Bronchial epithelial cell (primary cell): ENCODE results near the gene BMI1. TPM values are rescaled to one million over a fixed set of nuclear protein-coding genes. Genes with fewer than 3 reads are reported as not detected.

ENCODE experiments used
- DNase-seq: peaks from one replicate; pipeline ENCODE4 v3.0.0-alpha.2; 2010; ENCODE audit warnings: low read depth
- FAIRE-seq: peaks from 2 replicates; lab custom pipeline; 2011; peaks lifted over from hg19 to GRCh38; lab: Jason Lieb, UNC
- H3K27me3 ChIP-seq: 2 replicates; pipeline ENCODE4 v1.5.1; 2011; ENCODE audit warnings: low read length; ENCODE audit not compliant: control insufficient read depth, insufficient read depth
- H3K36me3 ChIP-seq: 2 replicates; pipeline ENCODE4 v1.5.1; 2011; ENCODE audit warnings: low read length; ENCODE audit not compliant: control insufficient read depth, insufficient read depth
- H3K4me3 ChIP-seq: 2 replicates; pipeline ENCODE4 v1.5.1; 2011; ENCODE audit warnings: mild to moderate bottlenecking, low read depth, low read length, control low read depth
- CTCF ChIP-seq: IDR thresholded peaks from 2 replicates; pipeline ENCODE4 v1.5.1; 2011; ENCODE audit warnings: mild to moderate bottlenecking, moderate library complexity, low read length, control low read depth, inconsistent platforms; ENCODE audit not compliant: insufficient read depth, severe bottlenecking
- total RNA-seq: library from RNA; depleted of rRNA; stranded (reverse); fragments of >200 nt; gene quantifications from 2 replicates; pipeline ENCODE4 v1.2.1, GENCODE V29; 2014

BMI1 gene
- total RNA-seq, 1 donor from 2014 or later, result 35.5 TPM

- Histone ChIP-seq H3K27me3 (peaks cover 56% of the 10 kb centered on the region), H3K4me3 (no peak overlapping the region), H3K36me3 (no peaks in the 10 kb centered on the region)
- TF ChIP-seq CTCF, result no peak
- DNase-seq, result no peak
- no peak for FAIRE-seq
Observed at GRCh38 chr10:22338931-22339330, 18.0 kb downstream of the BMI1 start.

GRCh38 chr10:22339761-22340328 is 18.9 kb downstream of the BMI1 start:
- DNase-seq (no peak), FAIRE-seq (no peak)
- Histone ChIP-seq H3K4me3 (peak overlapping the region; percentile 73), H3K27me3 (peaks cover 56% of the 10 kb centered on the region), H3K36me3 (no peaks in the 10 kb centered on the region)
- no peak for TF ChIP-seq CTCF

- FAIRE-seq (no peak), DNase-seq (peak; percentile 79)
- no peak for TF ChIP-seq CTCF
- Histone ChIP-seq H3K36me3 (no peaks in the 10 kb centered on the region), H3K27me3 (peaks cover 56% of the 10 kb centered on the region), H3K4me3 (peak overlapping the region; percentile 73)
Observed at GRCh38 chr10:22340329-22341189, 19.7 kb downstream of the BMI1 start.

GRCh38 chr10:22341190-22341925 is 20.5 kb downstream of the BMI1 start:
- Histone ChIP-seq H3K4me3 (peak overlapping the region; percentile 73), H3K36me3 (no peaks in the 10 kb centered on the region), H3K27me3 (peaks cover 55% of the 10 kb centered on the region)
- no peak for FAIRE-seq
- DNase-seq, result no peak
- no peak for TF ChIP-seq CTCF

GRCh38 chr10:22341926-22342196 is 21.0 kb downstream of the BMI1 start:
- DNase-seq, result no peak
- H3K27me3 ChIP-seq, result peaks cover 51% of the 10 kb centered on the region
- no peak for FAIRE-seq
- H3K36me3 ChIP-seq, result no peaks in the 10 kb centered on the region
- no peak for TF ChIP-seq CTCF
- H3K4me3 ChIP-seq, result no peak overlapping the region
